ENCODE results near the gene RFK. TPM values are rescaled to one million over a fixed set of nuclear protein-coding genes. Genes with fewer than 3 reads are reported as not detected.

Gene RFK
- total and polyA plus RNA-seq, 8 donors = 3.8 to 57.7 (median 28.1) TPM

DNA sequence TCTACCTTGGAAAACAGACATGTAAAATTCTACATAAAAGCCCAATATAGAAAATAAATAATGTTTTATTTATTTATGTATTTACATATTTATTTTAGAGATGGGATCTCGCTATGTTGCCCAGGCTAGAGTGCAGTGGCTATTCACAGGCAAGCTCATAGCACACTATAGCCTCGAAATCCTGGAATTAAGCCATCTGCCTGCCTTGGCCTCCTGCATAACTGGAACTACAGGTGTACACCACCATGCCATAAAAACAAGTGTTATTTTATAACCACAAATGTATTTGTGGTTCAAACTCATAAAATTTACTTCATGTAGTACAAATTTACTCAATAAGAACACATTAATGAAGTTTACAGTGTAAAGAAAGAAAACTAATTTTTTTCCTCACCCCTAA is 7.0 kb upstream of the RFK start:
- no peak overlapping the region for H3K4me3 ChIP-seq
- no peak for DNase-seq
- H3K36me3 ChIP-seq = no peaks in the 10 kb centered on the region
- H3K9me3 ChIP-seq = no peaks in the 10 kb centered on the region
- 89 to 96% (median 91%) methylated on average over 2 of the region's 2 CpGs for WGBS, 5 donors
- intact Hi-C loops (cut with DNase I; ENCODE audit: low total_unique reads) = no loop called here
- H3K4me1 ChIP-seq = peaks cover 0 to 13% (median 5%) of the 10 kb centered on the region in 4 donors
- TF ChIP-seq POLR2A (IDR thresholded peaks at IDR 0.05) (no peak), POLR2AphosphoS5 (IDR thresholded peaks at IDR 0.05) (no peak), EP300 (IDR thresholded peaks at IDR 0.05) (no peak)
- TF ChIP-seq, protein P1, sequence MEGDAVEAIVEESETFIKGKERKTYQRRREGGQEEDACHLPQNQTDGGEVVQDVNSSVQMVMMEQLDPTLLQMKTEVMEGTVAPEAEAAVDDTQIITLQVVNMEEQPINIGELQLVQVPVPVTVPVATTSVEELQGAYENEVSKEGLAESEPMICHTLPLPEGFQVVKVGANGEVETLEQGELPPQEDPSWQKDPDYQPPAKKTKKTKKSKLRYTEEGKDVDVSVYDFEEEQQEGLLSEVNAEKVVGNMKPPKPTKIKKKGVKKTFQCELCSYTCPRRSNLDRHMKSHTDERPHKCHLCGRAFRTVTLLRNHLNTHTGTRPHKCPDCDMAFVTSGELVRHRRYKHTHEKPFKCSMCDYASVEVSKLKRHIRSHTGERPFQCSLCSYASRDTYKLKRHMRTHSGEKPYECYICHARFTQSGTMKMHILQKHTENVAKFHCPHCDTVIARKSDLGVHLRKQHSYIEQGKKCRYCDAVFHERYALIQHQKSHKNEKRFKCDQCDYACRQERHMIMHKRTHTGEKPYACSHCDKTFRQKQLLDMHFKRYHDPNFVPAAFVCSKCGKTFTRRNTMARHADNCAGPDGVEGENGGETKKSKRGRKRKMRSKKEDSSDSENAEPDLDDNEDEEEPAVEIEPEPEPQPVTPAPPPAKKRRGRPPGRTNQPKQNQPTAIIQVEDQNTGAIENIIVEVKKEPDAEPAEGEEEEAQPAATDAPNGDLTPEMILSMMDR (IDR thresholded peaks at IDR 0.05) = no peak
- no peaks in the 10 kb centered on the region for H3K27me3 ChIP-seq
- no peak overlapping the region for H3K27ac ChIP-seq

DNA sequence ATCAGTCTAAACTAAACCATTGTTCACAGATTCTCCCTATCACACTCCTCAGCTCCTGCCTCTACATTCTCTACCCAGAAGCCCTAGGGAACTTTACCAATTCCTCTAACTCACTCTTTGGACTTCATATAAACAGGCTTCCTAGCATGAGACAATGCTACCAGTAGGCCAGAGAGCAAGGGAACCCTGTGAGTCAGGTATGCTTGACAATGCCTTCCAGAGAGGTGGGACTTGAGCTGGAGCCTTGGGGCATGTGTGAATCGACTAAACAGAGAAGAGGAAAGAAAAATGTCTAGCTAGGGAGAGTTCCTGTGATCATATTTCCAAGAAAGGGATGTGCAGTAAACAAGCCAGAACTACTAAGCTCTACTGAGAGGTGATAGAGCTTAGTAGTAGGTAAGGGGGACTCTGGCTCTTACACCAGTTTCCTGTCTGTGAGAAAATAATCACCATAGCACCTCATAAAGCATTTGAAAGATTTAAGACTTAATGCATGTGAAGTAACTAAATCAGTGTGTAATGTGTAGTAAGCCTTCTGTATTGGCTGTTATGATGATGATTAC is 6.4 kb upstream of the RFK start:
- Histone ChIP-seq H3K27me3 (no peaks in the 10 kb centered on the region), H3K36me3 (no peaks in the 10 kb centered on the region), H3K27ac (no peak overlapping the region), H3K4me3 (no peak overlapping the region), H3K9me3 (no peaks in the 10 kb centered on the region), H3K4me1 (peaks cover under 1 to 14% (median 7%) of the 10 kb centered on the region in 4 donors)
- TF ChIP-seq EP300 (IDR thresholded peaks at IDR 0.05) (no peak), POLR2A (IDR thresholded peaks at IDR 0.05) (no peak)
- 16 to 31% (median 17%) methylated on average over 1 of the region's 1 CpG for WGBS, 5 donors
- intact Hi-C loops (cut with DNase I; ENCODE audit: low total_unique reads) = no loop called here
- peak in 1 of 2 donors; percentile 55 for DNase-seq

DNA sequence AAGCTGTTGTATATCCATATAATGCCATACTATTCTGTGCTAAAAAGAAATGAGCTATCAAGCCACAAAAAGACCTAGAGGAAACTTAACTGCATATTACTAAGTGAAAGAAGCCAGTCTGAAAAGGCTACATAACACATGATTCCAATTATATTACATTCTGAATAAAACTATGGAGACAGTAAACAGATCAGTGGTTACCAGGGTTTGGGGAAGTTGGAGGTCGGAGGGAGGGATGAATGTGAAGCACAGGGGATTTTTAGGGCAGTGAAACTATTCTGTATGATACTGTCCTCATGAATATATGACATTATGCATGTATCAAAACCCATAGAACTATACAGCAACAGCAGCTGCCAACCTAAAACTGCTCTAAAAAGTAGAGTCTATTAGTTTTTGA is 5.6 kb upstream of the RFK start:
- Histone ChIP-seq H3K9me3 (no peaks in the 10 kb centered on the region), H3K27ac (no peak overlapping the region), H3K4me1 (peaks cover 5 to 22% (median 14%) of the 10 kb centered on the region in 4 donors), H3K36me3 (no peaks in the 10 kb centered on the region), H3K27me3 (no peaks in the 10 kb centered on the region), H3K4me3 (no peak overlapping the region)
- WGBS, 5 donors = 48 to 81% (median 68%) methylated on average over 1 of the region's 1 CpG
- intact Hi-C loops (cut with DNase I; ENCODE audit: low total_unique reads) = no loop called here
- DNase-seq = no peak
- no peak for TF ChIP-seq EP300 (IDR thresholded peaks at IDR 0.05)
- TF ChIP-seq, protein P1 (IDR thresholded peaks at IDR 0.05) = no peak
- no peak for TF ChIP-seq POLR2AphosphoS5 (IDR thresholded peaks at IDR 0.05)
- no peak for TF ChIP-seq POLR2A (IDR thresholded peaks at IDR 0.05)

DNA sequence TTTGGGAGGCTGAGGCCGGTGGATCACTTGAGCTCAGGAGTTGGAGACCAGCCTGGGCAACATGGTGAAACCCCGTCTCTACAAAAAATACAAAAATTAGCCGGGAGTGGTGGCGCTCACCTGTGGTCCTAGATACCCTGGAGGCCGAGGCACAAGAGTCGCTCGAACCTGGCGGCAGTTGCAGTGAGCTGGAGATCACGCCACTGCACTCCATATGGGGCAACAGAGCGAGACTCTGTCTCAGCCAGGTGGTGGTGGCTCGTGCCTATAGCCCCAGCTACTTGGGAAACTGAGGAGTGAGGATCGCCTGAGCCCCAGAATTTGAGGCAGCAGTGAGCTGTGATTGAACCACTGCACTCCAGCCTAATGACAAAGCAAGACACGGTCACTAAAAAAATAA is 2.4 kb upstream of the RFK start:
- Histone ChIP-seq H3K9me3 (no peaks in the 10 kb centered on the region), H3K4me1 (peaks cover 5 to 27% (median 22%) of the 10 kb centered on the region in 4 donors), H3K27ac (no peak overlapping the region), H3K36me3 (peaks cover 0 to 3% (median 0%) of the 10 kb centered on the region in 4 donors), H3K27me3 (no peaks in the 10 kb centered on the region), H3K4me3 (no peak overlapping the region)
- intact Hi-C loops (cut with DNase I; ENCODE audit: low total_unique reads) = no loop called here
- TF ChIP-seq POLR2A (IDR thresholded peaks at IDR 0.05) (no peak), EP300 (IDR thresholded peaks at IDR 0.05) (no peak), POLR2AphosphoS5 (IDR thresholded peaks at IDR 0.05) (no peak)
- TF ChIP-seq, protein P1 (IDR thresholded peaks at IDR 0.05) = no peak
- WGBS, 5 donors = 93 to 98% (median 97%) methylated on average over 13 of the region's 13 CpGs
- DNase-seq = no peak

DNA sequence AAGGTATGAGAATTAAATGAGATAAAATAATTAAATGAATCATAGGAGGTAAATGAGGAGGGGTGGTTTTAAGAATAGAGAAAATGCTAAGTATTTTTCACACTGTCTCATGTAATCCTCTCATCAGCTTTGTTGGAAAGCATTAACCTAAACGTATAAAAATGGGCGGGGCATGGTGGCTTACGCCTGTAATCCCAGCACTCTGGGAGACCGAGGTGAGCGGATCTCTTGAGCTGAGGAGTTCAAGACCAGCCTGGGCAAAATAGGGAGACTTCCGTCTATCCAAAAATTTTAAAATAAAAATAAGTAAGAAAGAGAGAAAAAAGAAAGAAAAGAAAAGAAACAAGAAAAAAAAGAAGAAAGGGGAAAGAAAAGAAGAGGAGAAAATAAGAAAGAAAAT is 1.9 kb upstream of the RFK start:
- peaks cover 0 to 3% (median 0%) of the 10 kb centered on the region in 4 donors for H3K36me3 ChIP-seq
- intact Hi-C loops (cut with DNase I; ENCODE audit: low total_unique reads) = no loop called here
- H3K4me1 ChIP-seq = peaks cover 5 to 32% (median 24%) of the 10 kb centered on the region in 4 donors
- 87 to 92% (median 89%) methylated on average over 6 of the region's 6 CpGs for WGBS, 5 donors
- no peak overlapping the region for H3K4me3 ChIP-seq
- DNase-seq = no peak
- H3K9me3 ChIP-seq = no peaks in the 10 kb centered on the region
- no peaks in the 10 kb centered on the region for H3K27me3 ChIP-seq
- no peak for TF ChIP-seq EP300 (IDR thresholded peaks at IDR 0.05)
- TF ChIP-seq POLR2AphosphoS5 (IDR thresholded peaks at IDR 0.05) = no peak
- TF ChIP-seq, protein P1 (IDR thresholded peaks at IDR 0.05) = no peak
- no peak for TF ChIP-seq POLR2A (IDR thresholded peaks at IDR 0.05)
- H3K27ac ChIP-seq = no peak overlapping the region

All from stomach (tissue), 9 donors.